OCI-LY3 (cell line): ENCODE data around the gene LGALS3BP.

ENCODE experiments used
- H2AFZ ChIP-seq: fragments of 200-600, 300-600 bp; shearing (Covaris generic); 2 replicates; pipeline ENCODE4 v1.6.0; 2014; ENCODE audit warnings: antibody characterized with exemption, low read depth, low read length
- H3K27ac ChIP-seq: fragments of 200-600, 300-600 bp; sonication (generic); 2 replicates; pipeline ENCODE4 v1.5.1; 2014; ENCODE audit warnings: mild to moderate bottlenecking, low read length, moderate library complexity, mixed read lengths
- H3K27me3 ChIP-seq: fragments of 200-600, 300-600 bp; sonication (generic); 2 replicates; pipeline ENCODE4 v1.6.1; 2014; ENCODE audit warnings: low read depth, low read length, mixed read lengths
- H3K36me3 ChIP-seq: fragments of 200-600, 300-600 bp; sonication (generic); replicated peaks from 2 replicates; pipeline ENCODE3; 2014; ENCODE audit warnings: low read depth, low read length, mixed read lengths
- H3K4me1 ChIP-seq: fragments of 300-600, 200-600 bp; sonication (generic); 2 replicates; pipeline ENCODE4 v1.6.1; 2014; ENCODE audit warnings: low read length, mixed read lengths
- H3K4me2 ChIP-seq: fragments of 200-600, 300-600 bp; sonication (generic); 2 replicates; pipeline ENCODE4 v1.6.1; 2014; ENCODE audit warnings: low read length, mixed read lengths
- H3K4me3 ChIP-seq: fragments of 300-600, 200-600 bp; sonication (generic); 2 replicates; pipeline ENCODE4 v1.5.1; 2014; ENCODE audit warnings: antibody characterized with exemption, mild to moderate bottlenecking, low read length, moderate library complexity
- H3K79me2 ChIP-seq: fragments of 300-600, 200-600 bp; shearing (Covaris generic); 2 replicates; pipeline ENCODE4 v1.6.1; 2014; ENCODE audit warnings: mild to moderate bottlenecking, low read length, mixed read lengths
- H3K9ac ChIP-seq: fragments of 300-600, 200-600 bp; shearing (Covaris generic); 2 replicates; pipeline ENCODE4 v1.6.0; 2014; ENCODE audit warnings: mild to moderate bottlenecking, low read length, moderate library complexity
- H3K9me3 ChIP-seq: fragments of 200-600, 300-600 bp; shearing (Covaris generic); 2 replicates; pipeline ENCODE4 v1.6.1; 2014; ENCODE audit warnings: low read length, mixed read lengths; ENCODE audit not compliant: insufficient read depth
- H4K20me1 ChIP-seq: fragments of 200-600, 300-600 bp; sonication (generic); 2 replicates; pipeline ENCODE4 v1.6.1; 2016; ENCODE audit warnings: low read length, mixed read lengths; ENCODE audit not compliant: insufficient read depth
- CTCF ChIP-seq: fragments of 200-600, 300-600 bp; sonication (generic); IDR thresholded peaks from 2 replicates; pipeline ENCODE4 v1.5.1; 2014; ENCODE audit warnings: antibody characterized with exemption, low read length, low read depth
- EZH2phosphoT487 ChIP-seq: fragments of 200-600 bp; shearing (Covaris generic); IDR thresholded peaks from 2 replicates; pipeline ENCODE4 v1.6.1; 2018; ENCODE audit warnings: antibody characterized with exemption, mixed run types, low read depth

LGALS3BP gene

GRCh38 chr17:78940708-78941107 lies 39.0 kb downstream of the LGALS3BP start:
- Histone ChIP-seq H3K36me3 (no peaks in the 10 kb centered on the region), H3K4me1 (no peaks in the 10 kb centered on the region), H3K9ac (no peak overlapping the region), H3K79me2 (no peaks in the 10 kb centered on the region), H2AFZ (no peak overlapping the region), H3K9me3 (no peaks in the 10 kb centered on the region), H4K20me1 (no peaks in the 10 kb centered on the region), H3K27ac (no peak overlapping the region), H3K27me3 (no peaks in the 10 kb centered on the region), H3K4me3 (no peak overlapping the region), H3K4me2 (no peak overlapping the region)
- TF ChIP-seq CTCF (no peak), EZH2phosphoT487 (no peak)

- Histone ChIP-seq H3K79me2 (no peaks in the 10 kb centered on the region), H3K27ac (no peak overlapping the region), H3K36me3 (no peaks in the 10 kb centered on the region), H3K4me2 (no peak overlapping the region), H4K20me1 (no peaks in the 10 kb centered on the region), H3K9me3 (no peaks in the 10 kb centered on the region), H3K4me3 (no peak overlapping the region), H3K4me1 (no peaks in the 10 kb centered on the region), H3K27me3 (no peaks in the 10 kb centered on the region), H3K9ac (no peak overlapping the region), H2AFZ (no peak overlapping the region)
- TF ChIP-seq CTCF = no peak
- TF ChIP-seq EZH2phosphoT487 = no peak
Observed at GRCh38 chr17:78940258-78940657, 39.5 kb downstream of the LGALS3BP start.

- TF ChIP-seq CTCF (no peak), EZH2phosphoT487 (no peak)
- Histone ChIP-seq H3K4me3 (no peak overlapping the region), H4K20me1 (no peaks in the 10 kb centered on the region), H2AFZ (no peak overlapping the region), H3K4me2 (no peak overlapping the region), H3K9me3 (no peaks in the 10 kb centered on the region), H3K36me3 (no peaks in the 10 kb centered on the region), H3K4me1 (no peaks in the 10 kb centered on the region), H3K79me2 (no peaks in the 10 kb centered on the region), H3K9ac (no peak overlapping the region), H3K27me3 (peaks cover 2% of the 10 kb centered on the region; the same call in 1 of the 2 replicates), H3K27ac (no peak overlapping the region)
Observed at GRCh38 chr17:78939615-78940014, 40.1 kb downstream of the LGALS3BP start.

- no peak overlapping the region for H3K4me3 ChIP-seq
- no peaks in the 10 kb centered on the region for H3K36me3 ChIP-seq
- no peaks in the 10 kb centered on the region for H4K20me1 ChIP-seq
- no peaks in the 10 kb centered on the region for H3K79me2 ChIP-seq
- H3K4me1 ChIP-seq = peaks cover 9% of the 10 kb centered on the region
- H3K9me3 ChIP-seq = no peaks in the 10 kb centered on the region
- no peak overlapping the region for H3K9ac ChIP-seq
- TF ChIP-seq CTCF (no peak), EZH2phosphoT487 (no peak)
- peaks cover 4% of the 10 kb centered on the region; the same call in 1 of the 2 replicates for H3K27me3 ChIP-seq
- H2AFZ ChIP-seq = no peak overlapping the region
- no peak overlapping the region for H3K27ac ChIP-seq
- H3K4me2 ChIP-seq = no peak overlapping the region
Observed at GRCh38 chr17:78937561-78937960, 42.2 kb downstream of the LGALS3BP start.
